ENCODE measurements around the gene ACTL6A.

GRCh38 chr3:179606534-179607085, 43.9 kb downstream of the ACTL6A start:
- TF ChIP-seq CTCF (IDR thresholded peaks at IDR 0.05; ENCODE audit: borderline replicate concordance, extremely low read depth, low read length, poor library complexity, severe bottlenecking): no peak
- no peak for TF ChIP-seq EZH2 (IDR thresholded peaks at IDR 0.05; ENCODE audit: borderline replicate concordance, low read depth, low read length, severe bottlenecking)

Data from DND-41 (cell line).